ENCODE measurements around the gene PLIN4.
"Not testable (repeated sequence)": the region's sequence is repeated elsewhere in the genome, so short reads cannot be mapped to it uniquely, and the experiment has no call there.

Gene PLIN4

DNA sequence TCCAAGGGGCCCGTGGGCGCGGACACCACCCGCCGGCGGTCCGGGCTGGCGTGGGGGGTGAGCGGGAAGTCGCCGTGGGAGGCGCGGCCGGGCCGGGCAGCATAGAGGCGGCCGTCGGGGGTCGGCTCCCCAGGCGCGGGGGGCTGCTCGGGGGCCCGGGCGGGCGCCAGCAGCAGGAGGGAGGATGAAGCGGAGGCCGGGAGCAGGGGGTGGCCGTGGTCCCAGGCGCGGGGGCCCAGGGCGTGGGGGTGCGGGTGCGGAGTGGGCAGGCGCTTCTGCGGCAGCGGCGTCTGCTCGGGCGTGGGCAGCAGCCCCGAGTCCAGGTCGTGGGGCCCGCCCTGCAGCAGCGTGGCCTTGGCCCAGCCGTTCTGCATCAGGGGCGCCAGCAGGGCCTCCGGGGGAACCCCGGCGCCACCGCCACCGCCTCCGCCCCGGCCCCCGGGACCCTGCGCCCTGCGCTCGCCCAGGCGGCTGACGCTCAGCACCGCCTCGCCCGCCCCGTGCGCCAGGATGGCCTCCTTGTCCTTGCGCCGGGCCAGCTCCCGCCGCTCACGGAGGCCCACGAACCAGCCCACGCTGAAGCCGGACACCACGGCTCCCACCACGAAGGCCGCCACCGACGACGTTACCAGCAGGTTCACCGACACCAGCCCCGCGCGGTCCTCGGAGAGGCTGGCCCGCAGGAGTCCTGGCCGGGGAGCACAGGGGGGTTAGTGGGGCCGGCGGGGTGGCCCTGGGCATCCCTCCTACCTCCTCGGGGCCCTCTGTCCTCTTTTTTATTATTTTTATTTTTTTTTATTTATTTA lies 25.8 kb upstream of the PLIN4 start:
- no peak for DNase-seq

DNA sequence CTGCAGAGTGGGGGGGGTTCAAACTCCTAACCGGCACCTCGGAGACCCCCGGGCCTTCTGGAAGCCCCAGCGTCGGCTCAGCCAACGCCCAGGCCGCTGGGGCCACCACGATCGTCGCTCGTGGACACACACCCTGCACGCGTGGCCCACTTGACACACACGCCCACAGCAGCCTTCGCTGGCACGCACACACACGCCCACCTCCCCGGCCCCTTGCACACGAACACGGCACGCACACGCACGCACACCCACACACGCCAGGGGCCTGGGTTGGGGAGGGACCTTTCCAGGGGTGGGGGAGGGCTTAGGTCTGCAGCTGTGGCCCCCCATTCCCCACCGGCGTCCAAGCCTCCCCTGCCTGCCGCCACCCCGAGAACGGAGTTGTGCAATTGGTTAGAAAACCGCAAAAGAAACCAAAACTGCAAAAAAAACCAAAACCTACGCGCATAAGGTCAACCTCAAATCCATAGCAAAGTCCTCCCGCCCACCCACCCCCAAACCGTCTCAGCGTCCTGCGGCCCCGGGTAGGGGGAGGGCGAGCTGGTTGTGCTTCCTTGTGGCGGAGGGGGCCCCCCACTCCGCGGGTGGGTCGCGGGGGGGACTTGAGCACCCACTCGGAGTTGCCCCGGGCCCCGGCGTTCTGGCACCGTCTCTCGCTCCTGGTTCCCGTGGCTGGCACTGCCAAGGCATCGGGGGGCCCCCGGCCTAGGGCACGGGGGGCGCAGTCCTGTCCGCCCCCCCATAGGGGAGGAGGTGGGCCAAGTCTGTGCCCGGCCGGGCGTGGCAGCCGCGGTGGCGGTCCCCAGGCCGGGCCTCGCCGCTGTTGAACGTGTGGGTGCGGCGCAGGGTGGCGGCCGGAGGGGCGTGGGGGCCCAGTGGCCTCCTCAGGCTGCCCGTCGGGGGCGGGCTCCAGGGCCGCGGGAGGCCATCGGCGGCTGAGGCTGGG lies 24.9 kb upstream of the PLIN4 start:
- no peak for DNase-seq

DNA sequence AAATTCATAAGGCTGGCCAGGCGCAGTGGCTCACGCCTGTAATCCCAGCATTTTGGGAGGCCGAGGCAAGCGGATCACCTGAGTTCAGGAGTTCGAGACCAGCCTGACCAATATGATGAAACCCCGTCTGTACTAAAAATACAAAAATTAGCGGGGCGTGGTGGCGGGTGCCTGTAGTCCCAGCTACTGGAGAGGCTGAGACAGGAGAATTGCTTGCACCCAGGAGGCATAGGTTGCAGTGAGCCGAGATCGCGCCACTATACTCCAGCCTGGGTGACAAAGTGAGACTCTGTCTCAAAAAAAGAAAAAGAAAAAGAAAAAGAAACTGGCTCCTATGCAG lies 23.5 kb upstream of the PLIN4 start:
- not testable (repeated sequence) for DNase-seq

DNA sequence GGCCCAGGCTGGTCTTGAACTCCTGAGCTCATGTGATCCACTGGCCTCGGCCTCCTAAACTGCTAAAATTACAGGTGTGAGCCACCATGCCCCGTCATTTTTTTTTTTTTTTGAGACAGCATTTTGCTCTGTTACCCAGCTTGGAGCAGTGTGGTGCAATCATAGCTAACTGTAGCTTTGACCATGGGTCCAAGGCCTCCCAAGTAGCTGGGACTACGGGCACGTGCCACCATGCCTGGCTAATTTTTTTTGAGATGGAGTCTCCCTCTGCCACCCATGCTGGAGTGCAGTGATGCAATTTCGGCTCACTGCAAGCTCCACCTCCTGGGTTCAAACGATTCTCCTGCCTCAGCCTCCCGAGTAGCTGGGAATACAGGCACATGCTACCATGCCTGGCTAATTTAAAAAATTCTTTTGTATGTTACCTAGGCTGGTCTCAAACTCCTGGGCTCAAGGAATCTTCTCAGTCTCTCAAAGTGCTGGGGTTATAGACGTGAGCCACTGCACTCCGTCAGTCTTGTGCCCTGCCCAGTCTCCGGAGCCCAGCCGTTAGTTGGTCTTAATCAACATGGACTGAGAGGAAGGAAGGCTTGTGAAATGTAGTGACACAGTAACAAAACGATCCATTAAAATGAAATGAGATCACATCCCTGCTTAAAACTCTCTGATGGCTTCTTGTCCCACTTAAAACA lies 23.0 kb upstream of the PLIN4 start:
- no peak for DNase-seq

DNA sequence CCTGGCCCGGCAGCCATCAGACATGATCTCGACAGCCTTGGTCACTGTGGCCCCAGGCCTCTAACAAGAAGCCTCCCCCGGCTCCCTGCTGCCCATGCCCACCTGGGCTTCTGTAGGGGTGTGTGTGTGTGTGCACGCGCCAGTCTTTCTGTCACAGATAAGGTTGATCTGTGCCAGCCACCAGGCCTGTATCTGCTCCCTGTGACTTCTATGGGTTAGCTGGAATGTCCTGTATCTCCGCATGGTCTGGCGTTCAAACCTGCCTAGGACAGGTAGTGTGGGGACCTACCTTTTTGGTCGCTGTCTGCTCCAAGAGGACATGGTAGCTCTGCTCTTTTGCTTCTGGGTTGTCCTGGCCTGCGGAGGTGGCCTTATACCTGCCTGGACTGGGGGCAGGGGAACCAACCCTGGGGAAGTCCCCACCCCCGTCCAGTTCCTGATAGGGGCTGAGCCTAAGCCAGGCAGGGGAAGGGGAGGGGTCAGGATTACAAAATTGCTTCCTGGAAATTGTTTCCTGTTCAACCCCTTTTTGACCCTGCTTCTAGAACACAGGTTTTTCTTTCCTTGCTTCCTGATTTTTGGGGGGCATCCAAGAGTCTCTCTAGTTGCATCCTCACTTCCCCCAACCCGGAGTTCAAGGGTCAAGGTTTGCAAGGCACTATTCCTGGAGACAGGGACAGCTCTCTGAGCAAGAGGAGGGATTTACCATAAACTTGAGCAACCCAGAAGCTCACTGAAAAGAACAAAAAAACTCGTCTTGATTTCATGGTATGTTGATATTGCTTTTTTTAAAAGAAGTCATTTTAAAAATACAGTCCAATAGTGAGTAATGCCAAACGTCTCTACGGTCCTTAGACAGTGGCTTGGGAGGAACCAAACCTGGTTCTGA lies 21.7 kb upstream of the PLIN4 start, which contains the start of gene LRG1:
TSS of gene LRG1 (minus strand) at position 344 of the 889 bp plus-strand sequence. CDS start at position 321, 23 bp downstream.
- DNase-seq: no peak

DNA sequence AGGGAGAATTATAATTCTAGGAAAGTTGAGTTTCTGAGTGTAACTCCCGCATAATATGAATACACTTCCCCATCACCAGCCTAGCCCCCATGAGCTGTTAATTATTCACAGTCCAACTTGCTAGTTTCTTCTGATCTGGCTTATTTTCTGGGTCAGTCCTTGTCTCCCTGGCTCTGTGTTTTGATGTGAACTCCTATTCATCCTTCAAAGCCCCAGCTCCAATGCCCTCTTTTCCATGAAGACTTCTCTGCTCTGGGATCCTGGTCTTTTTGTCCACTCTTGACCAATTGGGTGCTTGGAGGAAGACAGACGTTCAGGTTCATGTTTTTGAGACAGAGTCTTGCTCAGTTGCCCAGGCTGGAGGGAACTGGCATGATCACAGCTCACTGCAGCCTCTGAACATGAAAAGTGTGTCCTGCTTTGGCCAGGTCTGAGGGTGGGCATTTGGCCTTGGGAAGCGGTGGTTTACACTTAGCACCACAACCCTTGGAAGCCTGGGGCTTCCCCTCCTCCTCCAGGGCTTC lies 20.9 kb upstream of the PLIN4 start:
- no peak for DNase-seq

DNA sequence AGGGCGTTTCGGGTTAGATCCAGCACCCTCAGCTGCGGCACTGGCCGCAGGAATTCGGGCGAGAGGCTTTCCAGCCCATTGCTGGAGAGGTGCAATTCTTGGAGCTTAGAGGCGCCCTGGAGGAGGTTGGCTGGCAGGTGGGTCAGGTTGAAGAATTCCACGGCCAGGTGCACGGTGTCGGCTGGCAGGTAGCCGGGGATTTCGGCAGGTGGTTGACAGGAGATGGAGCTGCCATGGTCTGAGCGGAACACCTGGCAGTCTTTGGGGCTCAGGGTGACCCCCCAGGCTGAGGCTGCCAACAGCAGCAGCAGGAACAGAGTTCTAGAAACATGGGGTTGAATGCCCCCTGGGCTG lies 20.3 kb upstream of the PLIN4 start:
- DNase-seq: no peak

DNA sequence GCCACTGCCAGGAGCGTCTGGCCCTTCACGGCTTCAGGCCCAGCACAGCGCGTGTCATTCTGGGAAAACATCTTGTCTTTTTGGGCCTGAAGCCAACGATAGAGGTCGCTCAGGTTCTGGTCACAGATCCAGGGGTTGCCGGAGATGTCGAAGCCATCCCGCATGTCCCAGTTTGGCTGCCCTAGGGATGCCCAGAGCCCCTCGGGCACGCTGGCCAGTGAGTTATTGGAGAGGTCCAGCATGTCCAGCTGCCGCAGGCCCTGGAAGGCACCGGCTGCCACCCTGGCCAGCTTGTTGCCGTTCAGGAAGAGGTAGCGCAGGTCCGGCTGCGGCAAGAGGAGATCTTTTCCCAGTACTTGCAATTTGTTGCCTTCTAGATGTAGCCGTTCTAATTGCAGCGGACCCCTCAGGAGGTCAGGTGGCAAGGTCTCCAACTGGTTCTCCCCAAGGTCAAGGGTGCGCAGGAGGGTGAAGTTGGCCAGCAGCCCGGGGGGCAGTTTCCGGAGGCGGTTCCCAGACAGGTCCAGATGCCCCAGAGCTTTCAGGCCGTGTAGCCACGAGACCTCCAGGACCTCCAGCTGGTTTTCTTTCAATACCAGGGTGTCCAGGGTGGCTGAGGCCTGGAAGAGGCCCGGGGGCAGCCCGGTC lies 19.8 kb upstream of the PLIN4 start:
- no peak for DNase-seq

DNA sequence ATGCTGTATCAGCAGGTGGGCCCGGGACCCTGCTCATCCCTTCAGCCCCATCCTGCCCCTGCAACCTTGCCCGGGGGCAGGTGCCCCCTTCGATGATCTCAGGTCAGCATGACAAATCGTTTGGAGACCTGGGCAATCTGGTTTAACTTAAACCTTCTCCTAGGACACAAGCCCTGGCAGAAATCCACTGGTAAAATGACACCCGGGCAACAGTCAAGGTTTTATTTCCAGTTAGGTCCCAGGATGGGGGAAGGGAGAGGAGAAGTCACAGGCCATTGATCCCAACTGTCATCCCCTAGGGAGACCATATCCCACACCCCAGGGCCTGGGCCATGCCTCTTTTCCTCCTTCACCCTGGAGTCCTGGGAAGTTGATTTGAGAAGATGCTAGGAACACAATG lies 18.5 kb upstream of the PLIN4 start:
- DNase-seq: no peak

DNA sequence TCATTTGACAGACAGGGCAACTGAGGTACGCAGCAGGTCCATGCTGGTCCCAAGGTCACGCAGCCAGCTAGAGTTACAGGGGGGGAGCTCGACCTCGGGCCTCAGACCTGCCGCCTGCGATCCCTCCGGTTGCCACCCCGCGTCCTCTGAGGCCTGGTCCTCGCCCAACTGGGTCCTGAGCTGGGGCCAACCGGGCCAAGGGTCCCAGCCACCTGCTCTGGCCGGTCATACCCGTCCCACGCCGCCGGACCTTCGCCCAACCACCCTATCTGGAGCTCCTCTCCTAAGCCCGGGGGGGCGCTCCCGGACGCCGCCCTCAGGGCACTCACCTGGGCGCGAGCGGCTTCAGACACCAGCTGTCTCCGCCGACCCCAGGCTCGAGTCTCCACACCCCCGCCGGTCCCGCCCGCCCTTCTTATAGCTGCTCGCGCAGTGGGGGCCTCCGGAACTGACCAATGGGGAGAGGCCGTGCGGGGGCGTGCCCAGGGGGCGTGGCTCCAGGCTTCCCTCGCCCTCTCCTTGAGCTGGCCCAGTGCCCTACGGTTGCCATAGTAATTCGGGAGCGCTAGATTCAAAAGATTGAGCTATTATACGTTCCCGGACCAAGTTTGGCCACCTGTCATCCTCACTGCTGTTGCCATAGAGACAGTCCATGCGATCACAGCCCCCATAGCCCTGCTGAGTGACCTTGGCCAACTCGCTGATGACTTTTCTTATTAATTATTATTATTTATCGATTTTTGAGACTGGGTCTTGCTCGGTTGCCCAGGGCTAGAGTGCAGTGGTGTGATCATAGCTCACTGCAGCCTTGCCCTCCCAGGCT lies 16.8 kb upstream of the PLIN4 start, which contains the start of gene PLIN5:
TSS of gene PLIN5 (minus strand) at position 389 of the 823 bp plus-strand sequence. CDS start 1,150 bp downstream, outside the sequence.
- no peak for DNase-seq

DNA sequence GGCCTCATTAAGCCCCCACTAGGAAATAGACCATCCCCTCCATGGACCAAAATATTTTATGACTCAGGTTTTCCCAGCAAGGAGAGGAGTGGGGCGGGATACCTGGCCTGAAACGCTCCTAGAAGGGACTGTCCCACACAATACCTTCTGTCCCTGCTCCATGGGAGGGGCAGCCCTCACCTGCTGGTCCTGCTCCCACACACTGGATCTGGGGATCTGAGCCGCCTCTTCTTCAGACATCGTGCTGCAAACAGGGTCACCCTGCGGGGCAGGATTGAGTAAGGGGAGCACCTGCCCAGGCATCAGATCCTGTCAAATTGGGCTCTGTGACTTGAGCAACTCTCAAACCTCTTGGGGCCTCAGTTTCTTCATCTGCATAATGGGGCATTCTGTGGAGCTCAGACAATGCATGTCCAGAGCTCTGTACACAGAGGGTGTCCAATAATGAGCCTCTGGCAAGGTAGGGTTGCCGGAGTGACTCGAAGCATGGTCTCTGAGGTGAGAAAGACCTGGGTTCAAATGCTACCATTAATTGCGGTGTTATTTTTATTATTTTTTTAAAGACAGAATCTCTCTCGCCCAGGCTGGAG lies 15.6 kb upstream of the PLIN4 start:
- DNase-seq: no peak

DNA sequence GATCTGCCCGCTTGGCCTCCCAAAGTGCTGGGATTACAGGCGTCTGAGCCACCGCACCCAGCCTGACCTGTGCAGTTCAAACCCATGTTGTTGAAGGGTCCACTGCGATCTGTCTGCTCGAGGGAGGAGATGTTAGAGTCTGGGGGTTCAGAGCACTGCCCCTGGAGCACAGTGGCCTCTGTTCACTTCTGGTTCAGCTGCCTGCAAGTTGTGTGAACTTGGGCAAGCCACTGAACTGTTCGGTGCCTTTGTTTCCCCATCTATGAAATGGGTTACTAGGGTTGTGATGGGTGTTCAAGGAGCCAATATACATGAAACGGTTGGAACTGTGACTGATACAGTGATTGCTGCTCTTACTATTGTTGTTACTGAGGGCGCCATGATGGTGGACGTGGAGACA lies 15.0 kb upstream of the PLIN4 start:
- no peak for DNase-seq

DNA sequence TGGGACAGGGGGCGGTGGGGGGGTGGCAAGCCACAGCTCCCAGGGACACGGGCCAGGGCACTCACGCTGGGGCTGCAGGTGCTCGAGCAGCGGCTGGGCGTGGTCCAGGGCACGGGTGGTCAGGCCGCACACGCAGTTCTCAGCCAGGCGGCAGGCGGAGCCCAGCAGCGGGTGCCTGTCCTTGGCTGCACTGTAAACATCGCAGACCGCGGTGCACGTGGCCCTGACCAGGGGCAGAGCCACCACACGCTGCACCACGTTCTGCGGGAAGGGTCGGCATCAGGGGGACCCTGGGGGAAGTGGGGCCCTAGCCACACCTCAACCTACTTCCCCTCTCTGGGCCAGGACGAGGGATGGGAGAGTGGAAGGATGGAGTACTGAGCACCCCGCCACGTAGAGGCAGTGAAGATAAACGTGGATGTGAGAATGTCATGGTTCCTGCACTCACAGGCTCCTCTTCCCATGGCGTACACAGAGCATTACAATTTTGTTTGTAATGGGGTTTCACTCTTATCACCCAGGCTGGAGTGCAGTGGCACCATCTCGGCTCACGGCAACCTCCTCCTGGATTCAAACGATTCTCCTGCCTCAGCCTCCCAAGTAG lies 13.4 kb upstream of the PLIN4 start:
- no peak for DNase-seq

DNA sequence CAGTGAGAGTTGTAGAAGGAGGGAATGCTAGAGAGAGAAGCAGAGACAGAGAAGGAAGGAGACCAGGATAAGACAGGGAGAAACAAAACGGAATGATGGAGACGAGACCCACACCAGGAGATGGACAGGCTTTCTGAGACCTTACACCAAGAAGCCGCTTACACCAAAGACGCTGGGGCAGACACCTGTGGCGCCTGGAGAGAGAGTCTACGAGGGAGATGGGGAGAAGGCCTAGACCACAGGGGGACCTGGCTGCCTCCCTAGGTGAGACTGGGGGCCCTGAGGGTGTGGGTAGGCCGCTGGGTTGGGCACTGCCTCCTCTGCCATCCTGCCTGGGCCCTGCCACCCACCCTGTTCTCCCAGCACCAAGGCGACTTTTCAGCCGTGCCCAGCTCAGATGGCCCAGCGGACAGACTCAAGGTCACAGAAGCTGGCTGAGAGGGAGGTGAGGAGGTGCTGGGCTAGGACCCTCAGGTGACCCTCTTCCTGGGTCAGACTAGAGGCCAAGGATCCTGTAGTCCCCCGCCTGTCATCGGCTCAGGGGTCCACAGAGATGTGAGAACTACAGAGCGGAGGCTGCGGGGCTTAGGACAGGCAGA lies 11.7 kb upstream of the PLIN4 start:
- DNase-seq: no peak

DNA sequence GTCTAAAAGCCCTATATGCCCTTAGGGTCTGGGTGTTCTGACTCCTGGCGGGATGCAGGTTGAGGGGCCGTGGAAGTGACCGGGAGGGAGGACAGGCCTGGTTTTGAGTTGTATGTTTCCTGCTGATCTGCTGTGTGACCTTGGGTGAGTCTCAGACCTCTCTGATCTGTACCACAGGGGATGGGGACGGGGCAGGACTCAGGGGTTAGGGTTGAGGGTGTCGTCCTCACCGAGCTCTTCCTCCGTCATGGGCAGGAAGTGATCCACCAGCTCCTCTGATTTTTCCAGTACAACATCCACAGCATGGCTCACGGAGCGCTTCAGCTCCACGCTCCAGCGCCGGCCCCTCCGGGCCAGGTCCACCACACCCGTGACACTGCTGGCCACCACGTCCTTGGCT lies 10.6 kb upstream of the PLIN4 start:
- DNase-seq: no peak

DNA sequence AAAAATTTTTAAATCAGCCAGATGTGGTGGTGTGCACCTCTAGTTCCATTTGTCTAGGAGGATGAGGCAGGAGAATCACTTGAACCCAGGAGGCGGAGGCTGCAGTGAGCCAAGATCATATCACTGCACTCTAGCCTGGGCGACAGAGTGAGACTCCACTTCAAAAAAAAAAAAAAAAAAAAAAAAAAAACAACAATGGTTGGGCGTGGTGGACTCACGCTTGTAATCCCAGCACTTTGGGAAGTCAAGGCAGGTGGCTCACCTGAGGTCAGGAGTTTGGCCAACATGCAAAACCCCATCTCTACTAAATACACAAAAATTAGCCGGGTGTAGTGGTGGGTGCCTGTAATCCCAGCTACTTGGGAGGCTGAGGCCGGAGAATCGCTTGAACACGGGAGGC lies 9.1 kb upstream of the PLIN4 start:
- not testable (repeated sequence) for DNase-seq

DNA sequence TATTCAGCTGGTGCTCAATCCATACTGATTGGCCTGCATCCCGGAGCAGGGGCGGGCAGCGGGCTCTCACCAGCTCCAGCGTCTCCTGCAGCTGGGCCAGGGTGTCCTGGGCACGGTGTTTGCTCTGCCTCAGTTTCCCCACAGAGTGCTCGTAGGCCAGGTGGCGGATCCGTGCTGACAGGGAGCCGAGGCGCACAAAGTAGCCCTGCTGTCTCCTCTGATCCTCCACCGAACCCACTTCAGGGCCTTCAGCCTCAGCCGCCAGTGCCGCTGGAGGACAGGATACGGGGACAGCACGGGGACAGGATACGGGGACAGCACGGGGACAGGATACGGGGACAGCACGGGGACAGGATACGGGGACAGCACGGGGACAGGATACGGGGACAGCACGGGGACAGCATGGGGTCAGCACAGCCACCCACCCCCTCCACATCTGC lies 7.3 kb upstream of the PLIN4 start:
- DNase-seq: no peak

DNA sequence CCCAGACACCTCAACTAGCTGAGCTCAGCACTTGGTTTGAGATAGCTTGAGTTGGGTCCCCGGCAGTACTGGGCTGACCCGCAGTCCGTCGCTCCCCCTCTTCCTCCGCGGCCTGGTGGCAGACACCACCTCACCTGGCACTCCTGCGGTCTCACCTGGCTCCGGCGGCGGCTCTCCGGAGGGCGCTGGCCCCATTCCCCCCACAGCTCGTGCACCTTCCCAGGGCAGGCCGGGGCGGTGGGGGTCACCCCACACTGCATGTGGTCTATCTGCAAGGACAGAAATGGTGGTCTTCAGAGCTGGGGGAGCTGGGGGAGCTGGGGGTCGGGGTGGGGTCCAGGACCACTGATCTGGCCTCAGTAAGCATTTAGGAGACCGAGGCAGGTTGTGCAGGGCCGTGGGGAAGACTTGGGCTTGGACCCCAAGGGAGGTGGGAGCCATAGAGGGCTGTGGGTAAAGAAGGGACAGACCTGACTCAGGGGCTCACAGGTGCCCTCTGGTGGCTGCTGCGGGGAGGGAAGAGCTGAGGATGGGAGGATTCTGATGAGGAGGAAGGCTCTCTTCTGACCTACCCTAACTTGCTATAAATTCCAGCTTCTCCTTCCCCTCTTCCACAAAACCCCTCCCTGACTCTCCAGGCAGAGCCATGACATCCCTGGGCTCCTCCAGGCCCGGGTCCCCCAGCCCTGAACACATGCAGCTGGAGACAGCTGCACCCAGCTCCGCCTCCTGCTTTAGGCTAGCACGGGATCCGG lies 6.7 kb upstream of the PLIN4 start:
- peak; percentile 16 for DNase-seq
